DOHH2 (cell line): ENCODE results near the gene MRPL51.

Source experiments
- H3F3A ChIP-seq: fragments of 200-600 bp; sonication (generic), shearing (Covaris generic); 2 replicates; pipeline ENCODE4 v1.6.0; 2016; ENCODE audit warnings: antibody characterized with exemption, mild to moderate bottlenecking; ENCODE audit not compliant: control insufficient read depth, insufficient read depth
- H3K27ac ChIP-seq: fragments of 200-600 bp; sonication (generic); 2 replicates; pipeline ENCODE4 v1.5.1; 2014; ENCODE audit warnings: low read depth, mild to moderate bottlenecking, low read length, moderate library complexity
- H3K27me3 ChIP-seq: fragments of 200-600 bp; sonication (generic); 2 replicates; pipeline ENCODE4 v1.6.1; 2014; ENCODE audit warnings: mild to moderate bottlenecking, low read length, mixed read lengths; ENCODE audit not compliant: control insufficient read depth
- H3K36me3 ChIP-seq: fragments of 200-600 bp; sonication (generic); 2 replicates; pipeline ENCODE4 v1.6.1; 2014; ENCODE audit warnings: mild to moderate bottlenecking, low read length, moderate library complexity, mixed read lengths; ENCODE audit not compliant: control insufficient read depth
- H3K4me1 ChIP-seq: fragments of 200-600 bp; sonication (generic); 2 replicates; pipeline ENCODE4 v1.6.1; 2014; ENCODE audit warnings: mild to moderate bottlenecking, low read length, mixed read lengths; ENCODE audit not compliant: control insufficient read depth
- H3K4me2 ChIP-seq: fragments of 200-600 bp; sonication (generic); 2 replicates; pipeline ENCODE4 v1.6.0; 2014; ENCODE audit warnings: mild to moderate bottlenecking, low read length, moderate library complexity
- H3K4me3 ChIP-seq: fragments of 200-600 bp; sonication (generic); 2 replicates; pipeline ENCODE4 v1.5.1; 2014; ENCODE audit warnings: mild to moderate bottlenecking, low read length, mixed read lengths
- H3K79me2 ChIP-seq: fragments of 200-600 bp; sonication (generic); 2 replicates; pipeline ENCODE4 v1.6.1; 2014; ENCODE audit warnings: mild to moderate bottlenecking, low read length, mixed read lengths; ENCODE audit not compliant: control insufficient read depth
- H3K9me2 ChIP-seq: fragments of 200-600 bp; sonication (generic); replicated peaks from 2 replicates; pipeline ENCODE4 v1.6.1; 2014; ENCODE audit warnings: mild to moderate bottlenecking, low read length, mixed read lengths; ENCODE audit not compliant: control insufficient read depth
- H3K9me3 ChIP-seq: fragments of 200-600 bp; sonication (generic); 2 replicates; pipeline ENCODE4 v1.6.1; 2014; ENCODE audit warnings: antibody characterized with exemption, low read length, mixed read lengths; ENCODE audit not compliant: control insufficient read depth, insufficient read depth
- H4K20me1 ChIP-seq: fragments of 200-600 bp; sonication (generic); 2 replicates; pipeline ENCODE4 v1.6.0; 2014; ENCODE audit warnings: low read depth, mild to moderate bottlenecking, antibody characterized with exemption, low read length, moderate library complexity; ENCODE audit not compliant: control insufficient read depth, insufficient read depth
- EZH2phosphoT487 ChIP-seq: fragments of 200-600 bp; sonication (generic); IDR thresholded peaks from 2 replicates; pipeline ENCODE4 v1.6.1; 2017; ENCODE audit warnings: borderline replicate concordance, mild to moderate bottlenecking, antibody characterized with exemption, low read length, moderate library complexity, mixed read lengths
- TF ChIP-seq, protein P1 (sequence below): fragments of 200-600 bp; sonication (generic); IDR thresholded peaks from one replicate; pipeline ENCODE4 v1.5.1; 2014; ENCODE audit warnings: antibody characterized with exemption, mild to moderate bottlenecking, low read depth, low read length; ENCODE audit not compliant: poor library complexity, severe bottlenecking

The MRPL51 gene

DNA sequence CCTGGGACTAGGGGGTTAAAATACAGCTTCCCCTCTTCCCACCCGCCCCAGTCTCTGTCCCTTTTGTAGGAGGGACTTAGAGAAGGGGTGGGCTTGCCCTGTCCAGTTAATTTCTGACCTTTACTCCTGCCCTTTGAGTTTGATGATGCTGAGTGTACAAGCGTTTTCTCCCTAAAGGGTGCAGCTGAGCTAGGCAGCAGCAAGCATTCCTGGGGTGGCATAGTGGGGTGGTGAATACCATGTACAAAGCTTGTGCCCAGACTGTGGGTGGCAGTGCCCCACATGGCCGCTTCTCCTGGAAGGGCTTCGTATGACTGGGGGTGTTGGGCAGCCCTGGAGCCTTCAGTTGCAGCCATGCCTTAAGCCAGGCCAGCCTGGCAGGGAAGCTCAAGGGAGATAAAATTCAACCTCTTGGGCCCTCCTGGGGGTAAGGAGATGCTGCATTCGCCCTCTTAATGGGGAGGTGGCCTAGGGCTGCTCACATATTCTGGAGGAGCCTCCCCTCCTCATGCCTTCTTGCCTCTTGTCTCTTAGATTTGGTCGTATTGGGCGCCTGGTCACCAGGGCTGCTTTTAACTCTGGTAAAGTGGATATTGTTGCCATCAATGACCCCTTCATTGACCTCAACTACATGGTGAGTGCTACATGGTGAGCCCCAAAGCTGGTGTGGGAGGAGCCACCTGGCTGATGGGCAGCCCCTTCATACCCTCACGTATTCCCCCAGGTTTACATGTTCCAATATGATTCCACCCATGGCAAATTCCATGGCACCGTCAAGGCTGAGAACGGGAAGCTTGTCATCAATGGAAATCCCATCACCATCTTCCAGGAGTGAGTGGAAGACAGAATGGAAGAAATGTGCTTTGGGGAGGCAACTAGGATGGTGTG lies 43.1 kb upstream of the MRPL51 start:
- peaks cover 91% of the 10 kb centered on the region for H3K36me3 ChIP-seq
- no peak for TF ChIP-seq EZH2phosphoT487
- TF ChIP-seq, protein P1, sequence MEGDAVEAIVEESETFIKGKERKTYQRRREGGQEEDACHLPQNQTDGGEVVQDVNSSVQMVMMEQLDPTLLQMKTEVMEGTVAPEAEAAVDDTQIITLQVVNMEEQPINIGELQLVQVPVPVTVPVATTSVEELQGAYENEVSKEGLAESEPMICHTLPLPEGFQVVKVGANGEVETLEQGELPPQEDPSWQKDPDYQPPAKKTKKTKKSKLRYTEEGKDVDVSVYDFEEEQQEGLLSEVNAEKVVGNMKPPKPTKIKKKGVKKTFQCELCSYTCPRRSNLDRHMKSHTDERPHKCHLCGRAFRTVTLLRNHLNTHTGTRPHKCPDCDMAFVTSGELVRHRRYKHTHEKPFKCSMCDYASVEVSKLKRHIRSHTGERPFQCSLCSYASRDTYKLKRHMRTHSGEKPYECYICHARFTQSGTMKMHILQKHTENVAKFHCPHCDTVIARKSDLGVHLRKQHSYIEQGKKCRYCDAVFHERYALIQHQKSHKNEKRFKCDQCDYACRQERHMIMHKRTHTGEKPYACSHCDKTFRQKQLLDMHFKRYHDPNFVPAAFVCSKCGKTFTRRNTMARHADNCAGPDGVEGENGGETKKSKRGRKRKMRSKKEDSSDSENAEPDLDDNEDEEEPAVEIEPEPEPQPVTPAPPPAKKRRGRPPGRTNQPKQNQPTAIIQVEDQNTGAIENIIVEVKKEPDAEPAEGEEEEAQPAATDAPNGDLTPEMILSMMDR, result no peak
- no peaks in the 10 kb centered on the region for H3K27me3 ChIP-seq
- H3F3A ChIP-seq, result peaks cover 72% of the 10 kb centered on the region
- peak overlapping the region; percentile 88 for H3K4me3 ChIP-seq
- peak overlapping the region; percentile 97 for H3K27ac ChIP-seq
- peaks cover 50% of the 10 kb centered on the region for H3K79me2 ChIP-seq
- H4K20me1 ChIP-seq, result peaks cover 13% of the 10 kb centered on the region
- H3K4me2 ChIP-seq, result peak overlapping the region; percentile 89
- H3K9me2 ChIP-seq, result no peaks in the 10 kb centered on the region
- H3K4me1 ChIP-seq, result peaks cover 68% of the 10 kb centered on the region
- H3K9me3 ChIP-seq, result no peaks in the 10 kb centered on the region

- peaks cover 95% of the 10 kb centered on the region for H3K36me3 ChIP-seq
- H3F3A ChIP-seq, result peaks cover 77% of the 10 kb centered on the region
- TF ChIP-seq, protein P1, result no peak
- TF ChIP-seq EZH2phosphoT487, result no peak
- no peaks in the 10 kb centered on the region for H3K9me3 ChIP-seq
- H3K4me1 ChIP-seq, result peaks cover 68% of the 10 kb centered on the region
- peaks cover 13% of the 10 kb centered on the region for H4K20me1 ChIP-seq
- peak overlapping the region; percentile 97 for H3K27ac ChIP-seq
- no peaks in the 10 kb centered on the region for H3K27me3 ChIP-seq
- H3K4me3 ChIP-seq, result peak overlapping the region; percentile 88
- no peaks in the 10 kb centered on the region for H3K9me2 ChIP-seq
- peaks cover 50% of the 10 kb centered on the region for H3K79me2 ChIP-seq
- peak overlapping the region; percentile 89 for H3K4me2 ChIP-seq
Measured at GRCh38 chr12:6535697-6535946, 42.6 kb upstream of the MRPL51 start.

- TF ChIP-seq EZH2phosphoT487, result no peak
- TF ChIP-seq, protein P1, result peak; percentile 13
- Histone ChIP-seq H3K9me2 (no peaks in the 10 kb centered on the region), H3K27me3 (no peaks in the 10 kb centered on the region), H3F3A (peaks cover 80% of the 10 kb centered on the region), H3K4me2 (peak overlapping the region; percentile 89), H3K4me3 (peak overlapping the region; percentile 88), H3K36me3 (peaks cover 96% of the 10 kb centered on the region), H4K20me1 (peaks cover 13% of the 10 kb centered on the region), H3K79me2 (peaks cover 54% of the 10 kb centered on the region), H3K27ac (peak overlapping the region; percentile 97), H3K4me1 (peaks cover 63% of the 10 kb centered on the region), H3K9me3 (no peaks in the 10 kb centered on the region)
Measured at GRCh38 chr12:6534945-6535696, 42.1 kb upstream of the MRPL51 start.
